GM23338 (cell line): ENCODE results near the gene JAG2. TPM values are rescaled to one million over a fixed set of nuclear protein-coding genes. Genes with fewer than 3 reads are reported as not detected.

ENCODE experiments used
- ATAC-seq: fragments of 200-7000 bp; cut with Tn5 transposase; 3 replicates; pipeline ENCODE4 v1.9.1; 2020
- DNase-seq: peaks from one replicate; pipeline ENCODE4 v3.0.0-alpha.2; 2015; ENCODE audit warnings: low spot score
- H2AFZ ChIP-seq: fragments of 200-600 bp; sonication (generic); 2 replicates; pipeline ENCODE4 v1.8.0; 2016; ENCODE audit warnings: antibody characterized with exemption, mild to moderate bottlenecking, moderate library complexity
- H3F3A ChIP-seq: fragments of 200-600 bp; sonication (generic); replicated peaks from 2 replicates; pipeline ENCODE4 v1.8.0; 2017; ENCODE audit warnings: antibody characterized with exemption, mixed run types, low read depth
- H3K27ac ChIP-seq: fragments of 200-600 bp; sonication (generic); 2 replicates; pipeline ENCODE4 v1.6.1; 2016; ENCODE audit warnings: low read depth
- H3K27me3 ChIP-seq: fragments of 200-600 bp; sonication (generic); 2 replicates; pipeline ENCODE4 v1.8.0; 2016; ENCODE audit warnings: mild to moderate bottlenecking, mixed run types, moderate library complexity; ENCODE audit not compliant: insufficient read depth
- H3K36me3 ChIP-seq: fragments of 200-600 bp; sonication (generic); 2 replicates; pipeline ENCODE4 v1.8.0; 2016; ENCODE audit warnings: mild to moderate bottlenecking; ENCODE audit not compliant: insufficient read depth
- H3K4me1 ChIP-seq: fragments of 200-600 bp; sonication (generic); 2 replicates; pipeline ENCODE4 v1.8.0; 2016; ENCODE audit warnings: mild to moderate bottlenecking, moderate library complexity; ENCODE audit not compliant: insufficient read depth
- H3K4me2 ChIP-seq: fragments of 200-600 bp; sonication (generic); 2 replicates; pipeline ENCODE4 v1.7.1; 2017; ENCODE audit warnings: mixed run types
- H3K4me3 ChIP-seq: fragments of 200-600 bp; sonication (generic); 2 replicates; pipeline ENCODE4 v1.6.1; 2016; ENCODE audit warnings: mixed run types
- H3K79me2 ChIP-seq: fragments of 200-600 bp; sonication (generic); replicated peaks from 2 replicates; pipeline ENCODE4 v1.8.0; 2017; ENCODE audit warnings: mild to moderate bottlenecking; ENCODE audit not compliant: insufficient read depth
- H3K9me2 ChIP-seq: fragments of 200-600 bp; sonication (generic); 2 replicates; pipeline ENCODE4 v1.8.0; 2017; ENCODE audit not compliant: insufficient read depth
- H4K20me1 ChIP-seq: fragments of 200-600 bp; sonication (generic); replicated peaks from 2 replicates; pipeline ENCODE4 v1.8.0; 2017; ENCODE audit warnings: mild to moderate bottlenecking; ENCODE audit not compliant: insufficient read depth
- H3K27ac Mint-ChIP-seq: 2 replicates; pipeline ENCODE4 v1.8.0; 2020; ENCODE audit warnings: inconsistent platforms, mild to moderate bottlenecking, moderate library complexity, mixed read lengths
- H3K27me3 Mint-ChIP-seq: 3 replicates; pipeline ENCODE4 v1.8.0; 2022; ENCODE audit warnings: low read depth, mild to moderate bottlenecking, moderate library complexity, mixed read lengths, inconsistent platforms; ENCODE audit not compliant: insufficient read depth, poor library complexity
- H3K36me3 Mint-ChIP-seq: 3 replicates; pipeline ENCODE4 v1.8.0; 2021; ENCODE audit warnings: low read depth, mild to moderate bottlenecking, inconsistent platforms, moderate library complexity, mixed read lengths
- H3K4me1 Mint-ChIP-seq: 3 replicates; pipeline ENCODE4 v1.8.0; 2020; ENCODE audit warnings: mild to moderate bottlenecking, inconsistent platforms, mixed read lengths
- H3K4me3 Mint-ChIP-seq: 3 replicates; pipeline ENCODE4 v1.8.0; 2021; ENCODE audit warnings: moderate library complexity, mild to moderate bottlenecking, inconsistent platforms, mixed read lengths
- H3K9me3 Mint-ChIP-seq: 3 replicates; pipeline ENCODE4 v1.8.0; 2020; ENCODE audit warnings: moderate library complexity, mild to moderate bottlenecking, inconsistent platforms, mixed read lengths
- CREB1 ChIP-seq: fragments of 250-450 bp; sonication (Bioruptor Pico); IDR thresholded peaks from 2 replicates; pipeline ENCODE4 v1.5.0; 2020; ENCODE audit warnings: low read depth, mild to moderate bottlenecking, moderate library complexity
- CTCF ChIP-seq, 2 experiments: fragments of 200-600 bp in 1 of 2; sonication (generic) in 1 of 2; conservative IDR thresholded peaks; 2 replicates each; pipeline versions ENCODE4 v1.5.1 to v1.6.1; 2016 to 2017; ENCODE audit warnings: antibody characterized with exemption in 2 of 2, low read depth in 2 of 2, mild to moderate bottlenecking in 2 of 2, moderate library complexity in 1 of 2
- ETS1 ChIP-seq: IDR thresholded peaks from 2 replicates; pipeline ENCODE4 v1.6.1; 2016; ENCODE audit warnings: antibody characterized with exemption
- EZH2 ChIP-seq: fragments of 200-600 bp; sonication (generic); IDR thresholded peaks from one replicate; pipeline ENCODE4 v1.8.0; 2017; ENCODE audit warnings: antibody characterized with exemption, mild to moderate bottlenecking, low read depth; ENCODE audit not compliant: unreplicated experiment
- EZH2phosphoT487 ChIP-seq: fragments of 200-600 bp; sonication (generic); IDR thresholded peaks from one replicate; pipeline ENCODE4 v1.8.1; 2018; ENCODE audit warnings: antibody characterized with exemption; ENCODE audit not compliant: unreplicated experiment
- JUNB ChIP-seq: IDR thresholded peaks from one replicate; pipeline ENCODE4 v1.6.1; 2016; ENCODE audit warnings: antibody characterized with exemption; ENCODE audit not compliant: unreplicated experiment
- NANOG ChIP-seq: IDR thresholded peaks from 2 replicates; pipeline ENCODE4 v1.6.1; 2016; ENCODE audit warnings: antibody characterized with exemption, borderline replicate concordance
- POLR2AphosphoS5 ChIP-seq: IDR thresholded peaks from 2 replicates; pipeline ENCODE4 v1.6.1; 2016; ENCODE audit warnings: antibody characterized with exemption, low read depth
- REST ChIP-seq: IDR thresholded peaks from one replicate; pipeline ENCODE4 v1.6.1; 2018; ENCODE audit warnings: antibody characterized with exemption; ENCODE audit not compliant: unreplicated experiment
- STAT1 ChIP-seq: IDR thresholded peaks from one replicate; pipeline ENCODE4 v1.6.1; 2016; ENCODE audit warnings: antibody characterized with exemption; ENCODE audit not compliant: unreplicated experiment
- ZNF114 ChIP-seq: fragments of 250-450 bp; sonication (Bioruptor Pico); IDR thresholded peaks from 2 replicates; pipeline ENCODE4 v1.5.0; 2020; ENCODE audit warnings: mild to moderate bottlenecking, moderate library complexity
- ZNF331 ChIP-seq: fragments of 250-450 bp; sonication (Bioruptor Pico); IDR thresholded peaks from 2 replicates; pipeline ENCODE4 v1.5.0; 2020; ENCODE audit warnings: low read depth, mild to moderate bottlenecking, moderate library complexity
- ZNF462 ChIP-seq: fragments of 250-450 bp; sonication (Bioruptor Pico); IDR thresholded peaks from 2 replicates; pipeline ENCODE4 v1.5.0; 2020; ENCODE audit warnings: mild to moderate bottlenecking, moderate library complexity
- polyA plus RNA-seq: library from polyadenylated mRNA; unstranded; fragments of >200 nt; fragmentation: Nextera tagmentation; extraction: Ambion mirVana; gene quantifications from 2 replicates; pipeline ENCODE4 v1.2.1, GENCODE V29; 2016
- total RNA-seq: library from RNA; depleted of rRNA; stranded (reverse); fragments of >200 nt; shearing (Covaris generic); gene quantifications from 2 replicates; pipeline ENCODE4 v1.2.3, GENCODE V29; 2014

JAG2 gene
- total and polyA plus RNA-seq, 2 experiments from 2014 or later, result 1.9 to 10.3 TPM

GRCh38 chr14:105215602-105216001 lies 47.0 kb upstream of the JAG2 start:
- Histone ChIP-seq H3K79me2 (no peaks in the 10 kb centered on the region), H3K27me3 (no peaks in the 10 kb centered on the region), H4K20me1 (no peaks in the 10 kb centered on the region; the same call in 1 of the 2 replicates), H3F3A (no peaks in the 10 kb centered on the region), H3K36me3 (no peaks in the 10 kb centered on the region), H3K9me2 (no peaks in the 10 kb centered on the region), H2AFZ (no peak overlapping the region), H3K4me3 (no peak overlapping the region), H3K4me1 (no peaks in the 10 kb centered on the region), H3K4me2 (no peak overlapping the region), H3K27ac (no peak overlapping the region)
- Mint-ChIP-seq H3K4me1 (no peaks in the 10 kb centered on the region), H3K4me3 (no peak overlapping the region), H3K27ac (no peak overlapping the region), H3K9me3 (no peaks in the 10 kb centered on the region; the same call in 2 of the 3 replicates), H3K36me3 (peaks cover 3% of the 10 kb centered on the region; the same call in 1 of the 3 replicates), H3K27me3 (peaks cover 8% of the 10 kb centered on the region)
- ATAC-seq, result no peak
- no peak for DNase-seq
- TF ChIP-seq REST (no peak), ZNF462 (CRISPR knock-in tag) (no peak), POLR2AphosphoS5 (no peak), EZH2phosphoT487 (no peak), JUNB (no peak), CREB1 (CRISPR knock-in tag) (no peak), ZNF331 (CRISPR knock-in tag) (no peak), ETS1 (no peak), ZNF114 (CRISPR knock-in tag) (no peak), EZH2 (no peak), CTCF (conservative IDR thresholded peaks at IDR 0.05; ENCODE audit: low read depth in 2 of 2) (no peak), STAT1 (no peak), NANOG (no peak)
